Panc1 (cell line): ENCODE data around the gene ZNF512B. TPM values are rescaled to one million over a fixed set of nuclear protein-coding genes. Genes with fewer than 3 reads are reported as not detected.

Experiments
- ATAC-seq: fragments of 200-7000 bp; cut with Tn5 transposase; 2 replicates; pipeline ENCODE4 v1.9.1; 2020; ENCODE audit warnings: mild to moderate bottlenecking, moderate library complexity
- BruUV-seq: library from RNA; stranded (reverse); fragments of 400-500 nt; replicated peaks from 2 replicates; lab custom pipeline; 2021; lab: Mats Ljungman, UMichigan
- CTCF ChIA-PET: fragments of 300-600 bp; sonication (Branson Sonifier 250); formaldehyde crosslinking; loops from one replicate; lab custom pipeline; 2022; ENCODE audit warnings: antibody characterized with exemption; lab: Charles Lee
- POLR2A ChIA-PET: fragments of 300-600 bp; sonication (Branson Sonifier 250); formaldehyde crosslinking; loops from one replicate; lab custom pipeline; 2022; ENCODE audit warnings: antibody characterized with exemption; lab: Charles Lee
- DNase-seq: peaks from one replicate; pipeline ENCODE4 v3.0.0-alpha.2; 2010; ENCODE audit warnings: low read depth, low spot score
- H3K27ac ChIP-seq: 2 replicates; pipeline ENCODE4 v1.5.1; 2011; ENCODE audit warnings: mild to moderate bottlenecking, low read length, inconsistent platforms
- H3K27me3 ChIP-seq: fragments of 200-500 bp; sonication (Bioruptor generic); 2 replicates; pipeline ENCODE4 v1.6.0; 2014; ENCODE audit warnings: low read length, inconsistent platforms; ENCODE audit not compliant: control insufficient read depth, insufficient read depth
- H3K36me3 ChIP-seq: fragments of 200-500 bp; sonication (Bioruptor generic); 2 replicates; pipeline ENCODE4 v1.5.1; 2014; ENCODE audit warnings: inconsistent platforms, mild to moderate bottlenecking, low read length, moderate library complexity; ENCODE audit not compliant: control insufficient read depth, insufficient read depth
- H3K4me1 ChIP-seq: 2 replicates; pipeline ENCODE4 v1.5.1; 2011; ENCODE audit warnings: inconsistent platforms, mild to moderate bottlenecking, low read length, moderate library complexity; ENCODE audit not compliant: control insufficient read depth, insufficient read depth
- H3K4me3 ChIP-seq, 2 experiments: 2 replicates each; pipeline ENCODE4 v1.5.1; 2011 to 2012; ENCODE audit warnings: low read depth in 2 of 2, low read length in 2 of 2, mild to moderate bottlenecking in 2 of 2, inconsistent platforms in 1 of 2, moderate library complexity in 1 of 2
- H3K9me3 ChIP-seq: fragments of 200-500 bp; sonication (Bioruptor generic); 2 replicates; pipeline ENCODE4 v1.5.1; 2014; ENCODE audit warnings: low read depth, mild to moderate bottlenecking, inconsistent platforms, low read length, moderate library complexity; ENCODE audit not compliant: control insufficient read depth, insufficient read depth
- POLR2AphosphoS5 ChIP-seq: IDR thresholded peaks from 2 replicates; pipeline ENCODE4 v1.6.1; 2012; ENCODE audit warnings: mild to moderate bottlenecking, low read depth, low read length, moderate library complexity
- SIN3A ChIP-seq: IDR thresholded peaks from 2 replicates; pipeline ENCODE4 v1.6.1; 2012; ENCODE audit warnings: low read depth, mild to moderate bottlenecking, low read length, moderate library complexity, borderline replicate concordance; ENCODE audit not compliant: insufficient read depth
- TCF7L2 ChIP-seq: IDR thresholded peaks from 2 replicates; pipeline ENCODE4 v1.6.1; 2011; ENCODE audit warnings: mild to moderate bottlenecking, low read depth, low read length, inconsistent platforms
- in situ Hi-C: cut with HindIII; loops from 2 replicates; pipeline ENCODE4 v1.10.0; 2016; ENCODE audit warnings: low sequenced_read_pairs, low pct_unique_long_range_greater_than_20kb
- intact Hi-C: fragments of 100-400 bp; cut with micrococcal nuclease; formaldehyde crosslinking; loops from one replicate; pipeline ENCODE4 v1.10.0; 2022; ENCODE audit not compliant: unreplicated experiment
- total RNA-seq: library from RNA; stranded (reverse); gene quantifications from one replicate; pipeline ENCODE4 v1.2.1, GENCODE V29; 2021; ENCODE audit not compliant: unreplicated experiment
- TF ChIP-seq, protein P1 (sequence below): fragments of 450-650 bp; IDR thresholded peaks from 2 replicates; pipeline ENCODE4 v1.5.1; 2017; ENCODE audit warnings: mild to moderate bottlenecking
- TF ChIP-seq, protein P2 (sequence below), 2 experiments: IDR thresholded peaks; 2 replicates each; pipeline ENCODE4 v1.6.1; 2011 to 2012; ENCODE audit warnings: low read depth in 2 of 2, control low read depth in 1 of 2, low read length in 1 of 2, mild to moderate bottlenecking in 1 of 2, moderate library complexity in 1 of 2; ENCODE audit not compliant: insufficient read depth in 1 of 2

The ZNF512B gene
- total RNA-seq, 1 experiment from 2014 or later: 17.9 TPM

DNA sequence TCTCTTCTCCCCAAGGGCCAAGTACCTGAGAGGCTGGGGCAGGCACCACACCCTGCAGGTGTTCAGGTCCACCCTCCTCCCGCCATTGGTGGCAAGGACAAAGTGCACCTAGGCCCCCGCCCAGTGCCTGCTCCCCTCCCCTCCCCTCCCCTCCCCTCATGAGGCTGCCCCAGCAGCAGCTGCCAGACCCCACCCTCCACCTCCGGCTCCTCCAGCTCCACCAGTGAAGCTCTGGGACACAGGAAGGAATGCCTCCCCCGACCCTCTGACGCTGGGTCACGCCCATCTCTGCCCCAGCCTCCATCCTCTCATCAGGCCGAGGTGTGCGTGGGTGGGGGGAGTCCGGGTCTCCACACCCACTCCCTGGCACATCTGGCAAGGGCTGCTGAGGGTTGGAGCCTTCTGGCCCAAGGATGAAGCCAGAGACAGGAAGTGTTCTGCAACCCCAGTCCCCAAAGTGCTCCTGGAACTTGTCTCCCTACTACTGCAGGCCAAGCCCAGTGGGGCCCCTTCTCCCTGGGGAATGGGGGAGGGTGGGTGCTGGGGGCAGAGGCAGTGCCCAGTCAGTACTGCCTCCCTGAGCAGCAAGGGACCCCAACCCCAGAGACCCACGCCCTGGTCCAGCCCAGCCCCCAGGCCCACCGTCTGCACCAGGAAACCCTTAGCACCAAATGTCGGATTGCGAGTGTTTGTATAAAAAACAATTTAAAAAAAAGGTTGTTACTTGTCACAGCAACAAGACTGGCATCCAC lies 11.9 kb downstream of the ZNF512B start:
- TF ChIP-seq SIN3A (no peak), TCF7L2 (no peak), POLR2AphosphoS5 (no peak)
- TF ChIP-seq, protein P1, sequence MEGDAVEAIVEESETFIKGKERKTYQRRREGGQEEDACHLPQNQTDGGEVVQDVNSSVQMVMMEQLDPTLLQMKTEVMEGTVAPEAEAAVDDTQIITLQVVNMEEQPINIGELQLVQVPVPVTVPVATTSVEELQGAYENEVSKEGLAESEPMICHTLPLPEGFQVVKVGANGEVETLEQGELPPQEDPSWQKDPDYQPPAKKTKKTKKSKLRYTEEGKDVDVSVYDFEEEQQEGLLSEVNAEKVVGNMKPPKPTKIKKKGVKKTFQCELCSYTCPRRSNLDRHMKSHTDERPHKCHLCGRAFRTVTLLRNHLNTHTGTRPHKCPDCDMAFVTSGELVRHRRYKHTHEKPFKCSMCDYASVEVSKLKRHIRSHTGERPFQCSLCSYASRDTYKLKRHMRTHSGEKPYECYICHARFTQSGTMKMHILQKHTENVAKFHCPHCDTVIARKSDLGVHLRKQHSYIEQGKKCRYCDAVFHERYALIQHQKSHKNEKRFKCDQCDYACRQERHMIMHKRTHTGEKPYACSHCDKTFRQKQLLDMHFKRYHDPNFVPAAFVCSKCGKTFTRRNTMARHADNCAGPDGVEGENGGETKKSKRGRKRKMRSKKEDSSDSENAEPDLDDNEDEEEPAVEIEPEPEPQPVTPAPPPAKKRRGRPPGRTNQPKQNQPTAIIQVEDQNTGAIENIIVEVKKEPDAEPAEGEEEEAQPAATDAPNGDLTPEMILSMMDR: no peak
- TF ChIP-seq, protein P2, sequence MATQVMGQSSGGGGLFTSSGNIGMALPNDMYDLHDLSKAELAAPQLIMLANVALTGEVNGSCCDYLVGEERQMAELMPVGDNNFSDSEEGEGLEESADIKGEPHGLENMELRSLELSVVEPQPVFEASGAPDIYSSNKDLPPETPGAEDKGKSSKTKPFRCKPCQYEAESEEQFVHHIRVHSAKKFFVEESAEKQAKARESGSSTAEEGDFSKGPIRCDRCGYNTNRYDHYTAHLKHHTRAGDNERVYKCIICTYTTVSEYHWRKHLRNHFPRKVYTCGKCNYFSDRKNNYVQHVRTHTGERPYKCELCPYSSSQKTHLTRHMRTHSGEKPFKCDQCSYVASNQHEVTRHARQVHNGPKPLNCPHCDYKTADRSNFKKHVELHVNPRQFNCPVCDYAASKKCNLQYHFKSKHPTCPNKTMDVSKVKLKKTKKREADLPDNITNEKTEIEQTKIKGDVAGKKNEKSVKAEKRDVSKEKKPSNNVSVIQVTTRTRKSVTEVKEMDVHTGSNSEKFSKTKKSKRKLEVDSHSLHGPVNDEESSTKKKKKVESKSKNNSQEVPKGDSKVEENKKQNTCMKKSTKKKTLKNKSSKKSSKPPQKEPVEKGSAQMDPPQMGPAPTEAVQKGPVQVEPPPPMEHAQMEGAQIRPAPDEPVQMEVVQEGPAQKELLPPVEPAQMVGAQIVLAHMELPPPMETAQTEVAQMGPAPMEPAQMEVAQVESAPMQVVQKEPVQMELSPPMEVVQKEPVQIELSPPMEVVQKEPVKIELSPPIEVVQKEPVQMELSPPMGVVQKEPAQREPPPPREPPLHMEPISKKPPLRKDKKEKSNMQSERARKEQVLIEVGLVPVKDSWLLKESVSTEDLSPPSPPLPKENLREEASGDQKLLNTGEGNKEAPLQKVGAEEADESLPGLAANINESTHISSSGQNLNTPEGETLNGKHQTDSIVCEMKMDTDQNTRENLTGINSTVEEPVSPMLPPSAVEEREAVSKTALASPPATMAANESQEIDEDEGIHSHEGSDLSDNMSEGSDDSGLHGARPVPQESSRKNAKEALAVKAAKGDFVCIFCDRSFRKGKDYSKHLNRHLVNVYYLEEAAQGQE (IDR thresholded peaks at IDR 0.05; ENCODE audit: insufficient read depth in 1 of 2, low read depth in 2 of 2, low read length in 1 of 2): no peak

DNA sequence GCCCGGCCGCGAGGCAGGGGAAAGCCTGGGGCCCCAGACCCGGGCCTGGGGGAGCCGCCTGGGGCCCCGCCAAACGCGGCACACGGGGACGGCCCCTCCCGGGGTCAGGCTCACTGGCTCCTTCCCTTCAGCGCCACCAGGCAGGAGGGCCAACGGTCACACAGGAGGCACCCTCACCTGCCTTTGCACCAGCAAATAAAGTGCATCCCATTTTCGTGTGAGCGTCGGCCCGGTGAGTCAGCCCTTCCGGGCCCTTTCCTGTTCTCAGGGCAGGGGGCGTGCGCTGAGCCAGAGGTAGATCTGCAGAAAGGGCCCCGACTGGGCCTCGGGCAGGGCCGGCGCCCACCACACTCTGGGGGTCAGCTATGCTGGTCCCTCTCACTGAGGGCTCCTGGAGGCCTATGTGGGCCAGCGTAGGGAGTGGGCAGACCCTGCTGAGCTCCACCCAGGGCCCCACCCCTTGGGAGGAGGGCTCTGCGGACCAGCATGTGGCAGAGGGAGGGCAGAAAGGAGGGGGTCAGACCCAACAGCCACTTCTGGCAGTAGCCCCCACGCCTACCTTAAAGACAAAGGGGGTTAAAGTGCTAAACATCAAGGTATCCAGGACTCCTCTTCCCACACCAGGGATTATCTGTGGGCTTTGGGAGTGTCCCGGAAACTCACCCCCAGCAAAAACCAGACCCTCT lies 12.6 kb downstream of the ZNF512B start:
- Histone ChIP-seq H3K9me3 (no peaks in the 10 kb centered on the region), H3K27me3 (no peaks in the 10 kb centered on the region), H3K36me3 (peaks cover 3% of the 10 kb centered on the region; the same call in 1 of the 2 replicates), H3K4me1 (peaks cover 33% of the 10 kb centered on the region), H3K27ac (peak overlapping the region; percentile 91), H3K4me3 (peak overlapping the region; percentile 83 to 85)
- intact Hi-C loops: no loop called here
- ChIA-PET CTCF (interaction anchor here (0.6 to 1.1 kb wide), 2 partner anchors 357 to 419 kb away, joined by 3 read pairs; no protein-coding TSS in a partner anchor), POLR2A (no interaction called here)
- ATAC-seq: peak; percentile 86
- in situ Hi-C loops: no loop called here
- peak; percentile 83 for TF ChIP-seq POLR2AphosphoS5
- TF ChIP-seq, protein P2 (IDR thresholded peaks at IDR 0.05; ENCODE audit: insufficient read depth in 1 of 2, low read depth in 2 of 2, low read length in 1 of 2): peak in 1 of 2 experiments; percentile 40; a peak in 1 of 4 replicates
- TF ChIP-seq SIN3A: no peak
- no peak for TF ChIP-seq TCF7L2
- TF ChIP-seq, protein P1: no peak
- DNase-seq: no peak
- BruUV-seq: no TSS peak

More for the DNA sequence above, 11.9 kb downstream of the ZNF512B start:
- H3K27ac ChIP-seq: peak overlapping the region; percentile 91
- no TSS peak for BruUV-seq
- ATAC-seq (peak; percentile 23), DNase-seq (no peak)
- no peaks in the 10 kb centered on the region for H3K9me3 ChIP-seq
- H3K36me3 ChIP-seq: peaks cover 3% of the 10 kb centered on the region; the same call in 1 of the 2 replicates
- ChIA-PET POLR2A (no interaction called here), CTCF (no interaction called here)
- H3K4me3 ChIP-seq: peak overlapping the region in 1 of 2 experiments; percentile 83; a peak in 3 of 4 replicates
- intact Hi-C loops (no loop called here), in situ Hi-C loops (no loop called here)
- no peaks in the 10 kb centered on the region for H3K27me3 ChIP-seq
- peaks cover 28% of the 10 kb centered on the region for H3K4me1 ChIP-seq
